ENCODE measurements around the gene SLC22A7.

DNA sequence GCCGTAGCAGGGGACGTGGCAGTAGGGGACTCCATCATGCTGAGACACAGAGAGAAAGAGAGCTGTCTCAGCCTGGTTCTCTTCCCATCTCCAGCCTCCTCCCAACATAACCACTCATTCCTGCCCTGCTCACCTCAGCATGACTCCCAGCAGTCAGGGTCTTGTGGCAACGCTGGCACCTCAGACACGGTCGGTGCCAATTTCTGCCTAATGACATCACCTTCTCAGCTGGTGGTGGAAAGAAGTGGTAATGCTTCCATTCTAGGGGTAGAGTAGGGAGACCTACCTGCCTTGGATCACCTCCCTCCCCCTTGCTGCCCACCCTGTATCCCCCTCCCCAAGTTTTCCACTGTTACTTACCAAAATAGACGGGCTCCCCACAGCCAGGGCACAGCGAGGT lies 8.0 kb downstream of the SLC22A7 start:
- TF ChIP-seq EZH2 (IDR thresholded peaks at IDR 0.05; ENCODE audit: insufficient read depth, poor library complexity, severe bottlenecking), result no peak
- no peak for TF ChIP-seq EZH2phosphoT487 (IDR thresholded peaks at IDR 0.05; ENCODE audit: insufficient read depth, low read depth)
